NT2/D1 (cell line): ENCODE data around the gene PEX19.
"Not testable (repeated sequence)": the region's sequence is repeated elsewhere in the genome, so short reads cannot be mapped to it uniquely, and the experiment has no call there.

Source experiments
- DNase-seq: peaks from one replicate; pipeline ENCODE4 v3.0.0-alpha.2; 2011; ENCODE audit warnings: low read depth, low spot score
- H3K27me3 ChIP-seq: 2 replicates; pipeline ENCODE4 v1.6.0; 2011; ENCODE audit warnings: mild to moderate bottlenecking; ENCODE audit not compliant: insufficient read length, insufficient read depth
- H3K36me3 ChIP-seq: 2 replicates; pipeline ENCODE4 v1.6.1; 2011; ENCODE audit warnings: mild to moderate bottlenecking, low read length, mixed read lengths; ENCODE audit not compliant: insufficient read depth, insufficient read length
- H3K4me1 ChIP-seq: 2 replicates; pipeline ENCODE4 v1.5.1; 2011; ENCODE audit not compliant: insufficient read depth, insufficient read length
- H3K4me3 ChIP-seq: 2 replicates; pipeline ENCODE4 v1.5.1; 2011; ENCODE audit warnings: low read depth; ENCODE audit not compliant: insufficient read length
- H3K9ac ChIP-seq: 2 replicates; pipeline ENCODE4 v1.6.0; 2011; ENCODE audit warnings: low read depth; ENCODE audit not compliant: insufficient read length
- H3K9me3 ChIP-seq: 2 replicates; pipeline ENCODE4 v1.5.1; 2011; ENCODE audit warnings: mild to moderate bottlenecking, low read length; ENCODE audit not compliant: insufficient read depth
- SUZ12 ChIP-seq: IDR thresholded peaks from 2 replicates; pipeline ENCODE4 v1.6.1; 2011; ENCODE audit not compliant: insufficient read length, insufficient read depth; ENCODE audit errors: extremely low read depth
- YY1 ChIP-seq: IDR thresholded peaks from 2 replicates; pipeline ENCODE4 v1.6.1; 2011; ENCODE audit not compliant: insufficient read length, insufficient read depth
- ZNF274 ChIP-seq: IDR thresholded peaks from 2 replicates; pipeline ENCODE4 v1.6.1; 2011; ENCODE audit warnings: mild to moderate bottlenecking, low read depth, low read length

Gene PEX19

DNA sequence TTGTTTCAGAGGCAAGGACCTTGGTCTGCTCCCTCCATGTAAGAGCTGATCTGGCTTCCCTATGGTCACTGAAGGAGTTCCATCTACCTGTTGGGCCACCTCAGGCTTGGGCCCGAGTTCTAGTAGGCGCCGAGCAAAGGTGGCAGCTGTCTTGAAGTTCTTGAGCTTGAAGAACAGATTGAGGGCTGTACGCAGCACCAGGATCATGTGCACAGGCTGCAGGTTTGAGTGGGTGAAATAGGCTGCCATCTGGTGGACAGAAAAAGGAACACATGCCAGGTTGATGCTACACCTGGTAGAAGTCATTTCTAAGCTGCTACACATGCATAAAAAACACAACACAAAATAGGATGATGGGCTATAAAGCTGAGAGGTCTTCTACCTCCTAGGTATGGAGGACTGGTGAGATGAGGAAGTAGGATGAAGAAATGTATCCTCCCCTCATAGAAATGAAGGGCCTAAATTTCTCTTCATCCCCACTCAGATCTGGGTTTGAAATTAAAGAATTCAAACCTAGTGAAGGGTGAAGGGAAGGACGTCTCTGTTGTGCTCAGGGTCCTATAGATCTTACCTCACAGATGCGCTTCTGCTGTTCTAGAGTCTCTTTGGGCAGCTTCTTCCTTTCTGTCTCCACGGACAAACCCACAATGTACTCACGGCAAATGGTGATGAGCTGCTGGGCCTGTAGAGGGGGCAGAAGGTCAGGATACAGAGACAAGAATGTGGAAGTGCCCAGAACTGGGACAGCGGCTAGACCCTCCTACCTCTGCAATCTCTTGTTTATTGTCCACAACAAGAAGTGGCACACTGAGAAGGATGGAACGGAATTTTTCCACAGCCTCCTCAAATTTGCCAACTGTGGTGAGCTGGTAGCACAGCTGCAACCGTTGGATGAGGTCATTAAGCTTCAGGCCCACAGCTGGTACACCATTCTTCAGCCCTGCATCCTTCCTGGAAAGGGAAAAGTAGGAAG is 6.6 kb upstream of the PEX19 start:
- H3K4me3 ChIP-seq, result no peak overlapping the region
- H3K36me3 ChIP-seq, result peaks cover 87% of the 10 kb centered on the region
- TF ChIP-seq YY1, result no peak
- TF ChIP-seq SUZ12, result no peak
- no peak for TF ChIP-seq ZNF274
- no peak overlapping the region for H3K9ac ChIP-seq
- H3K4me1 ChIP-seq, result peaks cover 5% of the 10 kb centered on the region
- no peaks in the 10 kb centered on the region for H3K27me3 ChIP-seq
- peak; percentile 55 for DNase-seq
- no peaks in the 10 kb centered on the region for H3K9me3 ChIP-seq

DNA sequence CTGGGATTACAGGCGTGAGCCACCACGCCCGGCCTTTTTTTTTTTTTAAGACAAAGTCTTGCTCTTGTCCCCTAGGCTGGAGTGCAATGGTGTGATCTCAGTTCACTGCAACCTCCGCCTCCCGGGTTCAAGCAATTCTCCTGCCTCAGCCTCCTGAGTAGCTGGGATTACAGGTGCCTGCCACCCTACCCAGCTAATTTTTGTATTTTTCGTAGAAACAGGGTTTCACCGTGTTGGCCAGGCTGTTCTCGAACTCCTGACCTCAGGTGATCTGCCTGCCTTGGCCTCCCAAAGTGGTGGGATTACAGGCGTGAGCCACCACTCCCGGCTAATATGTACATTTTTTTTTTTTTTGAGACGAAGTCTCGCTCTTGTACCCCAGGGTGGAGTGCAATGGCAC is 2.8 kb upstream of the PEX19 start:
- not testable (repeated sequence) for DNase-seq, H3K27me3 ChIP-seq, H3K9me3 ChIP-seq, H3K4me3 ChIP-seq, H3K4me1 ChIP-seq, H3K9ac ChIP-seq
- peaks cover 58% of the 10 kb centered on the region for H3K36me3 ChIP-seq

DNA sequence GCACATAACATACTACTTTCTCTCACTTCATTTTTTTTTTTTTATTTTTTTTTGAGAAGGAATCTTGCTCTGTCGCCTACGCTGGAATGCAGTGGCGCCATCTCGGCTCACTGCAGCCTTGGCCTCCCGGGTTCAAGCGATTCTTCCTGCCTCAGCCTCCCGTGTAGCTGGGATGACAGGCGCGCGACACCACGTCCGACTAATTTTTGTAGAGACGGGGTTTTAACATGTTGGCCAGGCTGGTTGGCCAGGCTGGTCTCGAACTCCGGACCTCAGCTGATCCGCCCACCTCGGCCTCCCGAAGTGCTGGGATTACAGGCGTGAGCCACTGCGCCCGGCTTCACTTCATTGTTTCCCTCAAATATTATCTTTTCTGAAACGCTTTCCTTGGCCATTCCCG is 573 bp upstream of the PEX19 start:
- no peaks in the 10 kb centered on the region for H3K9me3 ChIP-seq
- no peak overlapping the region for H3K9ac ChIP-seq
- peaks cover 5% of the 10 kb centered on the region for H3K4me1 ChIP-seq
- peak overlapping the region; percentile 89 for H3K4me3 ChIP-seq
- TF ChIP-seq YY1 (no peak), SUZ12 (no peak), ZNF274 (no peak)
- peaks cover 58% of the 10 kb centered on the region for H3K36me3 ChIP-seq
- H3K27me3 ChIP-seq, result no peaks in the 10 kb centered on the region
- DNase-seq, result no peak

DNA sequence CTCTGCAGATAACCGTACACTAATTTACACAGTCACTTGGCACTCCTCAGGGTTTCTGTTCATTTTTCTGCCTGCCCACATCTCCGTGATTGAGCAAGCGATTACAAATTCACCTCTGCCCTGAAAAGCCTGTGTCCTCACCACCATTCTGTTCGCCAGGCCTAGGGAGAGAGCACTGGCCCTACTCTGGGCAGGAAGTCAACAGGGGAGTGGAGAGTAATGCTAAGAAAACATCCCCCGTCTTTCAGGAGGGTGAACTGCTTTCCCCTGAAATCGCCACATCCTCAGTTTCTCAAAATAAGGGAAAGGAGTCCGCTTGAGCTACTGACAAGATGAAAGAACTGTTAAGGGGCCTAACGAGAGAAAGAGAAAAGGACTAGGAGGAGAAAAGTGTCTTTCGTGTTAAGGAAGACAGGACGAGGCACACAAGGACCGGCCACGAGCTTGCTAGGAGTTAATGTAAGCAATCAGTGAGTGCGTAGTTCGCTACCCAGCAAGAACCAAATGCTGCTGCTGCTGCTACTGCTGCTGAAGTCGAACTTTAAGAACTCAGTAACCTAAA is 632 bp downstream of the PEX19 start:
- H3K9me3 ChIP-seq, result no peaks in the 10 kb centered on the region
- no peaks in the 10 kb centered on the region for H3K27me3 ChIP-seq
- no peak for DNase-seq
- peaks cover 58% of the 10 kb centered on the region for H3K36me3 ChIP-seq
- H3K4me3 ChIP-seq, result peak overlapping the region; percentile 89
- peaks cover 5% of the 10 kb centered on the region for H3K4me1 ChIP-seq
- peak overlapping the region; percentile 97 for H3K9ac ChIP-seq
- TF ChIP-seq SUZ12, result no peak
- no peak for TF ChIP-seq YY1
- no peak for TF ChIP-seq ZNF274

DNA sequence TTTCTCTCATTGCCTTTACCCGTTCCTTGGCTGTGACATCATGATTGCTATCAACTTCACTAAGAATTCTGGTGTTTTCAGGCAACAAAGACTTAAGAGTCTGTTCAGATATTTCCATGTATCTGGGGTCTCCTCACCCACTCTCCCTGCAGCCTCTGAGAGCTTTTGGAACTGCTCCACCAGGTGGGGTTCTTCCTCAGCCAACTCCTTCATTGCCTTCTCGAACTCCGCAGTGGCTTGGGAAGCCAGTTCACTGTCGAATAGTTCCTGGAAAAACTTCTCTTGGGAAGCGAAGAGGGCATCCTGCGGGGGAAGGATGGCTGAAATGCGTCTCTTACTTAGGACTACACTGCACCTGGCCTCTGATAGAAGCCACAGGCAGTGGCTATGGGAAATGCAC is 2.1 kb downstream of the PEX19 start:
- peaks cover 59% of the 10 kb centered on the region for H3K36me3 ChIP-seq
- H3K4me3 ChIP-seq, result no peak overlapping the region
- peaks cover 5% of the 10 kb centered on the region for H3K4me1 ChIP-seq
- no peaks in the 10 kb centered on the region for H3K27me3 ChIP-seq
- no peak for DNase-seq
- no peak for TF ChIP-seq ZNF274
- no peak overlapping the region for H3K9ac ChIP-seq
- H3K9me3 ChIP-seq, result no peaks in the 10 kb centered on the region

DNA sequence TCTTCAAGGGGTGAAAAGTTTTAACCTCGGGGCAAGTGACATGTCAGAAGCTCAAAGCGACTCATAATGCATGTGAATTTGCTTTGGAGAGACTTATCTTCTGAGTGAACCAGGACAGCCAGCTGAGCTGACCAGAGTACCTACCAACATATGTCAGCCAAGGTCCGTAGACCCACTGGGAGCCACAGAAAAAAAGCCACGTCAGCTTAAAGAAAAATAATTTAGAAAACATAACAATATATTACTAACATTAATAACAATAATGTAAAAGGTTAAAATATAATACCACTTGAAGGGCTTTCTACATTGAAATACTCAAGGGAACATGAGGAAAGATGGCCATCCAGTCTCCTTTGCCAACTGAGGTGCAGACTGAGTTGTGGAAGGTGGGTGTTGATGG is 6.9 kb downstream of the PEX19 start:
- TF ChIP-seq YY1 (no peak), ZNF274 (no peak), SUZ12 (no peak)
- H3K9ac ChIP-seq, result no peak overlapping the region
- H3K9me3 ChIP-seq, result no peaks in the 10 kb centered on the region
- H3K4me3 ChIP-seq, result no peak overlapping the region
- no peaks in the 10 kb centered on the region for H3K4me1 ChIP-seq
- no peaks in the 10 kb centered on the region for H3K27me3 ChIP-seq
- no peak for DNase-seq
- H3K36me3 ChIP-seq, result peaks cover 73% of the 10 kb centered on the region

DNA sequence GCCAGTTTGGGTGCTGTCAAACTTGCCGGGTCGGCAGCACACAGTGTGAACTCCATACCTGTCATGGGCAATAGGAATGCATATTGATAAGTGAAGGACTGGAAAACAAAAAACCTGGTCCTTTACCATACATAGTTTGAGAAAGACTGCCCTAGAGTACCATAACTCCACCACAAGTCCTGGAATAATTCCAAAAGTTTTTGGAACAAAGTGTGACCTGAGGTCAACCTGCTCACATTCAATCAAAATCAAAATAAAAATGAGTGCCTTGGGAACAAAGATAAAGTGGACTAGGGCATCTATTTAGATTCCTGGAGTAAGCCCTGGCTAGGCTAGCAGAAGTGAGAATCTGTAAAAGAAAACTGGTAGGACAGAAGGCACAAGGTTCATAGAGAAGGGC is 7.6 kb downstream of the PEX19 start:
- Histone ChIP-seq H3K36me3 (peaks cover 66% of the 10 kb centered on the region), H3K9ac (no peak overlapping the region)

More for the DNA sequence above, 7.6 kb downstream of the PEX19 start:
- TF ChIP-seq SUZ12, result no peak
- no peak for TF ChIP-seq YY1
- TF ChIP-seq ZNF274, result no peak
- Histone ChIP-seq H3K4me3 (no peak overlapping the region), H3K4me1 (no peaks in the 10 kb centered on the region), H3K27me3 (no peaks in the 10 kb centered on the region), H3K9me3 (no peaks in the 10 kb centered on the region)
- DNase-seq, result no peak
